GM19193 (cell line): ENCODE results near the gene CFAP57.

Experiments
- POLR2A ChIP-seq: IDR thresholded peaks from 4 replicates; pipeline ENCODE4 v1.6.1; 2011; ENCODE audit not compliant: insufficient read depth, insufficient read length; ENCODE audit errors: extremely low read depth

Gene CFAP57

GRCh38 chr1:43153443-43153842 is 18.7 kb upstream of the CFAP57 start:
- TF ChIP-seq POLR2A, result no peak

- TF ChIP-seq POLR2A, result no peak
Measured at GRCh38 chr1:43156026-43156425, 16.1 kb upstream of the CFAP57 start.

- no peak for TF ChIP-seq POLR2A
Measured at GRCh38 chr1:43165162-43165561, 7.0 kb upstream of the CFAP57 start.

- TF ChIP-seq POLR2A, result no peak
Measured at GRCh38 chr1:43165765-43166164, 6.4 kb upstream of the CFAP57 start.

- no peak for TF ChIP-seq POLR2A
Measured at GRCh38 chr1:43171312-43171875, 736 bp upstream of the CFAP57 start.

- no peak for TF ChIP-seq POLR2A
Measured at GRCh38 chr1:43172527-43172972, 420 bp downstream of the CFAP57 start.

GRCh38 chr1:43174873-43175272 is 2.7 kb downstream of the CFAP57 start:
- no peak for TF ChIP-seq POLR2A

GRCh38 chr1:43177691-43178090 is 5.6 kb downstream of the CFAP57 start:
- TF ChIP-seq POLR2A, result no peak

- TF ChIP-seq POLR2A, result no peak
Measured at GRCh38 chr1:43184388-43184787, 12.3 kb downstream of the CFAP57 start.

- TF ChIP-seq POLR2A, result no peak
Measured at GRCh38 chr1:43184995-43185394, 12.9 kb downstream of the CFAP57 start.

GRCh38 chr1:43188106-43188505 is 16.0 kb downstream of the CFAP57 start:
- no peak for TF ChIP-seq POLR2A

GRCh38 chr1:43194509-43194908 is 22.4 kb downstream of the CFAP57 start:
- TF ChIP-seq POLR2A, result no peak

- TF ChIP-seq POLR2A, result no peak
Measured at GRCh38 chr1:43197343-43198127, 25.4 kb downstream of the CFAP57 start.

- TF ChIP-seq POLR2A, result no peak
Measured at GRCh38 chr1:43199093-43199726, 27.1 kb downstream of the CFAP57 start.

GRCh38 chr1:43203859-43204258 is 31.7 kb downstream of the CFAP57 start:
- no peak for TF ChIP-seq POLR2A

- no peak for TF ChIP-seq POLR2A
Measured at GRCh38 chr1:43204394-43204793, 32.3 kb downstream of the CFAP57 start.
